Stimulated activated CD4-positive, alpha-beta T cell treated with anti-CD3 and anti-CD28 coated beads, Interleukin-2, amount 100 ng/mL, for 48 hours (primary cell): Measurements from ENCODE around the gene HDAC6.

Source experiments
- DNase-seq, 2 donors: peaks; one replicate each; pipeline ENCODE4 v3.0.0-alpha.2; 2020

The HDAC6 gene

DNA sequence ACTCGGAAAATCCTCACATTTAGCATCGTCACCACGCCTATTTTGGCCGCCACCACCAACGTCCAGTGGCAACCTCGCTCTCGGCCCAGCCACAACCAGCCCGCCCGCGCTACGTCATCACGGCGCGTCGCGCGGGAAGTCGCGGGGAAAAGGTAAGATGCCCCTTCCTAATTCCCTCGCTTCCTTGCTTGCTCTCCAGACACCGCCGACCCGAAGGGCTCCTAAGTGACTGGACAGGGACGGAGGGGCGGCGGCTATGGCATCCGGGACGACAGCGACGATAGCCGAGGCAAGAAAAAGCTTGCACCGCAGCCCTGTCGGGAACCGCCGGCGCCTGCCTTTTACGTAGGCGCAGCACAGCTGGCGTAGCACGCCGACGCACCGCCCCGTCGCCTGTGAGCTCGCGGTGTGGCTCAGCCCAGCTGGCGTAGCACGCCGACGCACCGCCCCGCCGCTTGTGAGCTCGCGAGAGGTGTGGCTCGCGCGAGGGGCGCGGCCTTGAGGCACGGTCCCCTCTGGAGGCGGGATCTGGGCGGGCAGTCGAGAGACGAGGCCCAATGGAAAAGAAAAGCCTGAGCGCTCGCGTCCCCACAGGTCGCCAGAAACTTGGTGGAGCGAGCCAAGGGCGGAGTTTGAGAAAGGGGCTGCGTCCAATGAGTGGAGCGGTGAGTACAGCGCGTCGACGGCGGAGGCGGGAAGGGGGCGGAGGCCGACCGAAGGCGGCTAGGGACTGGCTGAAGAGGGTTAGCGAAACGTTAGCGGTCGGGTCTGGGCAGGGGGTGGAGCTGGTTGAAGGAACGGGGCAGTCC lies at the start of gene HDAC6:
TSS of gene HDAC6 (plus strand) at position 788 of the 809 bp plus-strand sequence. CDS start 626 bp downstream, outside the sequence.
- DNase-seq: peak; percentile 82 to 83

DNA sequence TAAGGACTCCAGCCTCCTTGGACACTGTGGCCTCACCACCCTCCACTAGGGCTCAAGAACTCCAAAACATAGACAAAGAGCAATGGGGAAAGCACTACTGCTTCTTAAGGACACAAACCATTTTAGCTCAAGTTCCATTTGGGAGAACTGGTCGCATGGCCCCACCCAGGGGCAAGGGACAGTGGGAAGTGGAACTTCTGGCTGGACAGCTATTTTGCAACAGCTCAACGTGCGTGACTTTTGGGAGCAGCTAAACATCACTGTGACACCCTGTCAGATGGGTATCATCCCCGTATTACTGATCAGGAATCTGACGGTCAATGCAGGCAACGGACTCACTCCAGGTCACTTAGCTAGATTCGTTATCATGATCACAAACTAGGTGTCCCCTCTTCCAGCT lies 49.4 kb upstream of the HDAC6 start:
- no peak for DNase-seq

DNA sequence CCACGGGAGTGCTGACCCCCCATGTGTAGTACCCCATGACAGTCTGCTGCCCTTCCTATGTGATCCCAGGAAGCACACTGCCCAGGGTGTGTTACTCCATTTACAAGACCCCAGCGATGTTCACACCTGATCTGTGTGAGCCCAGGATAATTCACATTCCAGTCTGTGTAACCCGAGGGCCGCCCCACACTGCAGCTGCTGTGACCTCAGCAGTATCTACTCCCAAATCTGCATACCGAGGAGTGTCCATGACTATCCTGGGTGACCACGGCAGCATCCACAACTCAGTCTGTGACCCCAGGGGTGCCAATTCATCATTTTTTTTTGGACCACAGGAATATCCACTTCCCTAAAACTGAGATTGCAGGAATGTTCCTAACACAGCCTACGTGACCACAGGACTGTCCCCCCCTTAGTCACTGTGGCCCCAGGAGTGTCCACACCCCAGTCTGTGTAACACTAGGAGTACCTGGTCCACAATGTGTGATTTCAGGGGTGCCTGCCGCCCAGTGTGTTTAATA lies 48.1 kb upstream of the HDAC6 start:
- no peak for DNase-seq

DNA sequence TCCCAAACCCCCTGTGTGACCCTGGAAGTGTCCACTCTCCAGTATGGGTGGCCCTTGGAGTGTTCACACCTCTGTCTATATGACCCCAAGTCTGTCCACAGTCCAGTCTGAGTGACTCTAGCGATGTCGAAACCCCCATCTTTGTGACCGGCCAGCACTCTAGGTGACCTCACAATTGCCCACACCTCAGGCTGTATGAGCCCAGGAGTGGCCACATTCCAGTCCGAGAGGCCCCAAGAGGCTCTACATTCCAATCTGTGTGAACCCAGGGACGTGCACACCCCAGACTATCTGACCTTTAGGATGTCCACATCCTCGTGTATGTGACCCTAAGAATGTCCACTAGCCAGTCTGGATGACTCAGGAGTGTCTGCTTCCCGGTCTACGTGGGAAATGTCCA lies 47.6 kb upstream of the HDAC6 start:
- DNase-seq: no peak

DNA sequence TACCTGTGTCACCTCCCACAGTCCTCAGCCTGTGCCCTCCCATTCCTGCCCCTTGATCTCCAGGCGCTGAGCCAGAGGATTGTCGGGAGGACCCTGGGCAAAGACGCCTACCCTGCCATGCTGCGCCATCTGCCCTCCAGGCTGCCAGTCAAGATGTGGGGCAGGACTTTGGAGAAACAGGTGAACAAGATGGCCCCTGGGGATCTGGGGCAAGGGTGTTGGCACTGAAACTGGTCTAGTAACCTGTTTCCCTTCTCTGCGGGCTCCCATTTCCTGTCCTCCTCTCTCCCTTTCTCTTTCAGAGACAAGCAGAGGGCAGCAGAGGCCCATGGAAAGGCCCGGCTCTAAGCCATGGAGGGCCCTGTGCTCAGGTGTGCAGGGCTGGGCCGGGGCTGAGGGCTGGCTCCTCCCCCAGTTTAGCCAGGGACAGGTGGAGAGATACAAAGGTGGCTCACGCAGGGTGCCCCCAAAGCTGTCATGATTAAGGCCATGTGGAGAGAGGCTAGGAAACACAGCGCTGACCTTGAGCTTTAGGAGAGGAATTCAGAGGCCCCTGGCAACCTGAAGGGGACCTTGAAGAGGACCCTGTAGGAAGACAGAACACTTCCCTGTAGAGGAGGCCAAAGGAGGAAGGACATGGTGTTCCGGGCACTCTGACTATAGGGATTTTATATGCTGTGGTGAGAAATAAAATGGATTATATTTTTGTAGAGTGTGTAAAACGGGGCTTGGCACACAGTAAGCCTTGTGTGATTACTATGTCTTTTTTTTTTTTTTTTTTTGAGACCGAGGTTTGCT lies 40.0 kb upstream of the HDAC6 start, which contains the start of gene GLOD5:
TSS of gene GLOD5 (plus strand) at position 74 of the 798 bp plus-strand sequence. CDS start at position 118, 44 bp downstream.
- no peak for DNase-seq

DNA sequence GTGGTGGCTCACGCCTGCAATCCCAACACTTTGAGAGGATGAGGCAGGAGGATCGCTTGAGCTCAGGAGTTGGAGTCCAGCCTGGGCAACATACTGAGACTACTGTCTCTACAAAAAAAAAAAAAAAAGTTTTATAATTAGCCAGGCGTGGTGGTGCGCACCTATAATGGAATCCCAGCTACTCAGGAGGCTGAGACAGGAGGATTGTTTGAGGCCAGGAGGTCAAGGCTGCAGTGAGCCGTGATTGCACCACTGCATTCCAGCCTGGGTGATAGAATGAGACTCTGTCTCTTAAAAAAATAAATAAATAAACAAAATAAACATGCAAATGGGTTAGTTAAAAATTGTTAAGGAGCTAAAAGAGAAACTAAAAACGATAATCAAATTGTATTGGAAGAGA lies 32.6 kb upstream of the HDAC6 start:
- DNase-seq: no peak

DNA sequence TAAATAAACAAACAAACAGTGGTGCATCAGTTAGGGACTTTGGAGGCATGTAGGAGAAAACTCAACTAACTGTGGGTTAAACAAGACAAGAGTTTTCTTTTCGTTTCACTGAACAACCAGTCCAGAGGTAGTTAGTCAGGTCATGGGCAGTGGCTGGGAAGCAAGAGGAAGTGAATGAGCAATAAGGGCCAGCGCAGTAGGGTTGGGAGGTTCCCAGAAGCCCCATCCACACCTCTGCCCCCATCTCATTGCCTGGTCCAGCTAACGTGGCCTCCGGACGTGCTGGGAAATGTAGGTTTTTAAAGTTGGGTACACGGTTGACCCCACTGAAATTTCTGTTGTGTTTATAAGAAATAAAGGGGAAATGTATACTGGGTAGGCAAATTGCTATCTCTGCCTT lies 31.6 kb upstream of the HDAC6 start:
- DNase-seq: no peak

DNA sequence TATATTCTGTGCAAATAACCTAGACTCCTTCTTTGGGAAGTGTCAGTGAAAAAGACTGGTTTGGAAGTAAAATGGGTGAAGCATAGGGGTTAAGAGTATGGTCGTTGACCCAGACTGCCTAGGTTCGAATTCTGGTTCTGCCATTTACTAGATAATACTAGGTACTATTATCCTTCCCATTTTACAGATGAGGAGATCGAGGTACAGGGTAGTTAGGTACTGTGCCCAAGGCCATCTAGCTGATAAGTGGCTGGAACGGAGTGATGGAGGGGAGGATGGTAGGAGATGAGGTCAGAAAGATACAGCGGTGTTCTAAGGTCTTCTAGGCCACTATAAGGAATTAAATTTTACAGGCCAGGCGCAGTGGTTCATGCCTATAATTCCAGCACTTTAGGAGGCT lies 29.3 kb upstream of the HDAC6 start:
- no peak for DNase-seq

DNA sequence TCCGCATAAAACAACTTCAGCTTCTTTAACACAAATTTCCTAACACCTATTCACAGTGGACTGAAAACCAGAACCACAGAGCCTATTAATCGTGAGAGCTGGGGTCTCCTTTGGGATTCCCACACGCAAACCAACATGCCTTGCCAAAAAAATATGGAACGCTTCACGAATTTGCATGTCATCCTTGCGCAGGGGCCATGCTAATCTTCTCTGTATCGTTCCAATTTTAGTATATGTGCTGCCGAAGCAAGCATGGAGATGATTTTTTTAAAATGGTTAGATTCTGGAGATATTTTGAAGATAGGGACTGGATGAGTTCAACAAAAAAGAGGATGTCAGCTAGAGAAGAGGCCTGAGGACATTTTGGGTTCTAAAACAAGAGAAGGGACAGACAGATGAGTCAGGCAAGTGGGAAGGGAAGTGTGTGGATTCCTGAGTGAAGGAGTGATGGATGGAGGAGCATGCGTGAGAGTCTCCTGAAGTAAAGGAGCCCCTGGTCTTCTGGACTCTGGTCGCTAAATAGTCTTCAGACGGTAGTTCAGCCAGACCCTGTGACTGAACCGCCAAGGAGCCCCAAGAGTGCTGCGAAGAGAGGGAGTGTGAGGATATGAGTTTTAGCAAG lies 24.9 kb upstream of the HDAC6 start:
- no peak for DNase-seq

DNA sequence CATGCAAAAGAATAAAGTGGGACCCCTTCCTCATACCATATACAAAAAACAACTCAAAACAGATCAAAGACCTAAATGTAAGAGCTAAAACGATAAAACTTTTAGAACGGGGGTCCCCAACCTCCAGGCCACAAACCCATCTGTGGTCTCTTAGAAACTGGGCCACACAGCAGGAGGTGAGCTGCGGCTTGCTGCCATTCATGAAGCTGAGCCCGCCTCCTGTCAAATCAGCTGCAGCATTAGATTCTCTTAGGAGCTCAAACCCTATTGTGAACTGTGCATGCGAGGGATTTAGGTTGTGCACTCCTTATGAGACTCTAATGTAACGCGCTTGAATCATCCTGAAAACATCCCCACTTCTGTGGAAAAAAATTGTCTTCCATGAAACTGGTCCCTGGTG lies 22.5 kb upstream of the HDAC6 start:
- no peak for DNase-seq

DNA sequence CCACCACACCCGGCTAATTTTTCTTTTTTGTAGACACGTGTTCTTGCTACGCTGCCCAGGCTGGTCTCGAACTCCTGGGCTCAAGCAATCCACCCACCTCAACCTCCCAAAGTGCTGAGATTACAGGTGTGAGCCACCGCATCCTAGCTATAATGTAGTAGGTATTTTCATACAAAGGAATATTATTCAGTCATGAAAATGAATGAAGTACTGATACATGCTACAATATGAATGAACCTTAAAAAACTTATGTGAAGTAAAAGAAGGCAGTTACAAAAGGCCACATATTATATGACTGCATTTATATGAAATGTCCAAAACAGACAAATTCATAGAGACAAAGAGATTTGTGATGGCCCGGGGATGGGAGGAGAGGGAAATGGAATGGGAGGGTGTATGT lies 20.2 kb upstream of the HDAC6 start:
- no peak for DNase-seq

DNA sequence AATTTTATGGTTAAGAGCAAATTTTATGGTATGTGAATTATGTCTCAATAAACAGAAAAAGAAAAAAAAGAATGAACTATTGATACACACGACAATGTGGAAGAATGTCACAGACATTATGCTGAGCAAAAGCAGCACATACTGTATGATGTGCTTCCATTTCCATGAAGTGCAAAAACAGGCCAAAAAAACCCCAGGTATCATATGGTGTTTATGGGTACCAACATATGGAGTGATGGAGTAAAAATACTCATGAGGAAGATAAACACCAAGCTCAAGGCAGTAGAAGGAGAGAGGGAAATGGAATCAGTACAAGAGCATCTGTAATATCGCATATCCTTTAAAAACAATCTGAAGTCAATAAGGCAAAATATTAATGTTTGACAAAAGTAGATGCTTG lies 19.7 kb upstream of the HDAC6 start:
- no peak for DNase-seq

DNA sequence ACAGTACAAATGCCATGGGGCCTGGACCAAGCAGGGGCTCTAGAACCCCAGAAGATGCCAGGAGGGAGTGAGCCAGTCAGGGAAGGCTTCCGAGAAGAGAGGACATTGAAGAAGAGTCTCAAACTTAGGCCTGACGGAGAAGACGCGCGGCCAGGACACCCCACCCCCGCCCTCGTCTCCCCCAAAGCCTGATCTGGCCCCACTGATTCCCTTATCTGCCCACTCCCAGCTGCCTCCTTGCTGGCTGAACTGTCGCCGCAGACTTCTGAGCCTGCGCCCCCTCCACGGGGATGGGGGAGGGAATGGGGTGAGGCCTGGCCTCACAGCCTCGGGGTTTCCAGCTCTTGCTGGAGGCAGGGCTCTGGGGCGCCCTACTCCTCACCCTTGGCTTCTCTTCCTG lies 19.1 kb upstream of the HDAC6 start:
- no peak for DNase-seq

DNA sequence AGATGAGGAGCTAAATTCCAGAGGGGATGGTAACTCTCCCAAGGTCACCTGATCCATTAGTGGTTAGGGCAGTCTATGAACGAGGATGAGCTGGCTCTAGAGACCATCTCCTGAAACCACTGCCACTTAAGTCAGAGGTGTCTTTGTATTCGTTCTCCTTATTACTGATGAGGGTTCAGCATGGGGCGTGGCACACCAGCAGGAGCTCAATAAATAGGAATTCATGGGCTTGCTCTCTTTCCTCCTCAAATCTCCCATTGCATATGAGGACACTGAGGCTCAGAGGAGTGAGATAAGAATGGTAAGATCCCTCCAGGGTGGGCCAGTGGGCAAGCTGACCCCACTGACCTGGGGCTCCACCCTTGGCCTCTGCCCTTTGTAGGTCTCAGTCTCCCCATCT lies 17.1 kb upstream of the HDAC6 start:
- no peak for DNase-seq

DNA sequence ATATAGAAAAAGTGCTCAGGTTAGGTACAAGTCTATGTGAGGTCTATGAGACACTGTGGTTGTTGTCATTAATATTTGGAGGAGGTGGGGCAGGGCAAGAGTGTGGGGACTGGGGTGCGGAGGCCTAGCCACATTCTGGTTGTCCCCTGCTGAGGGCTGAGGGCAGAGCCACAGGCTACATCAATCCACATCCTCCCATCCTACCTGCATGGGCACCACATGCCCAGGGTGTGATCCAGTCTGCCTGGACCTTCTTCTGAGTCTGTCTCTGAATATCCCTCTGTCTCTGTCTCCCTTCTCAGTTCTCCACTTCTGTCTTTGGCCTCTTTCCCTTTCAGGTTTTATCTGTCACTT lies 16.7 kb upstream of the HDAC6 start:
- DNase-seq: no peak

DNA sequence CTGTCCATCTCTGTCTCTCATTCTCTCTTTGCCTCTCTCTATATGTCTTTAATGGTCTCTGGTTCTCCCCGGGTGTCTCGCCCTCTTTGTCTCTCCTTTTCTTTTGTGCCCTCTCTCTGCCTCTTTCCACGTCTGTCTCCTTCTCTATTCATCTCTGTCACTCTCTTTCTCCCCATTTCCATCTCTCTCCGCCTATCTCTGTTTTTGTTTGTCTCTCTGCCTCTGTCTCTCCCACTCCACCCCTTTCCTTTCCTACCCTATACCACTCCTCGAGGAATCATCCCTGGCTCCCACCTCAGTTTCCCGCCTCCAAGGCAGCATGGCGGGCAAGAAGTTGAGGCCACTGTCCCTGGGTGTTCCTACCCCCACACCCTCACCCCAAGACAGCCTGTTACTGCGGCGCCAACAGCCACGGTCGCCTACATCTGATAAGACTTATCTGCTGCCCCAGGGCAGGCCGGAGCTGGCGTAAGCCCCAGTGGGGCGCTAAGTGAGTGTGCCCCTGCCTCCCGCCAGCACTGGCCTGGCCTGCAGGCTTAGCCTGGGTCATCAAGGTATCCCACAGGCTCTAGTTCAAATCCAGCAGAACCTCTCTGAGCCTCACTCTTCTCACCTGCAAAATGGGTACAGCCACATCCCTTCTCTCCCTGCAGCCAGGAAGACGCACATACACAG lies 16.2 kb upstream of the HDAC6 start:
- no peak for DNase-seq

DNA sequence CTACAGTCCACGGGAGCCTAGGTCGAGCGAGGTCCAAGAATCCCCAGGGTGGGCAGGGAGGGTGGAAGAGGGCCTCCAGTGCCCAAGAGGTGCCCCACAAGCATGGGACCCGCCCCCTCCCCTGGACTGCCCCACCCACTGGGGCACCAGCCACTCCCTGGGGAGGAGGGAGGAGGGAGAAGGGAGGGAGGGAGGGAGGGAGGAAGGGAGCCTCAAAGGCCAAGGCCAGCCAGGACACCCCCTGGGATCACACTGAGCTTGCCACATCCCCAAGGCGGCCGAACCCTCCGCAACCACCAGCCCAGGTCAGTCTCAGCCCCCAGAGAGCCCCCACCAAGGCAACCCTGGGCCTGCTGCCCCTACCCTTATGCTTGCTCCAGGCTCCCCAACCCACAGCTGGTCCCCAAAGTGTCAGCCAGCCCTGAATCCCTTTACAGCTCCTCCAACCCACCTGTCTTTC lies 15.5 kb upstream of the HDAC6 start, which contains the start of gene GATA1:
TSS of gene GATA1 (plus strand) at position 250 of the 460 bp plus-strand sequence. CDS start 4,520 bp downstream, outside the sequence.
- DNase-seq: no peak

DNA sequence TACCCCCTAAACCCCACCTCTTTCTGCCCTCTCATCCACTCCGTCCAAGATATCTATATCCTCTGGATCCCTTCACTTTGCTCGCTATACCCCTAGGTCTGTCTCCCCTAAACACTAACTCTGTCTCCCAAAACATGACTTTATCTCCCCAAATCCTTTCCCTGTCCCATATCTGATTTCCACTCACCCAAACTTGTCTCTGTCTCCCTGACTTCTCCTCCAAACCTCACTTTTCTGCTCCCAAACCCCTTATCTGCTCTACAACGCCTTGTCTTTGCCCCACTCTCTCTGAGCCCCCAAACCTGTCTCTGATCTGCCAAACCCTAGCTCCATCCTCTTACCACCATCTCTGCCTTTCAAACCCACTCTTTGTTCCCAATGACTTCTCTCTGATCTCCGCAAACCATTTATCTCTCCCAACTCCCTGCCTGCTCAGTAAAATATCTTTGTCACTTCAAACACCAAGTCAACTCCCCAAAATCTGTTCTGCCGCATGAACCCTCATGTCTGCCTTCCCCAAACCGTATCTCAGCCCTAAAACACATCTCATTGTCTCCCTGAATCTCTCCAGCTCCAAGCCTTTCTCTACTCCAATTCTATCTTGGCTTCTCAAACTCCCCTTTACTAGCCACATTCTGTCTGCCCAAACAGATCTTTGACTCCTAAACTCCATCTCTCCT lies 14.9 kb upstream of the HDAC6 start:
- DNase-seq: no peak

DNA sequence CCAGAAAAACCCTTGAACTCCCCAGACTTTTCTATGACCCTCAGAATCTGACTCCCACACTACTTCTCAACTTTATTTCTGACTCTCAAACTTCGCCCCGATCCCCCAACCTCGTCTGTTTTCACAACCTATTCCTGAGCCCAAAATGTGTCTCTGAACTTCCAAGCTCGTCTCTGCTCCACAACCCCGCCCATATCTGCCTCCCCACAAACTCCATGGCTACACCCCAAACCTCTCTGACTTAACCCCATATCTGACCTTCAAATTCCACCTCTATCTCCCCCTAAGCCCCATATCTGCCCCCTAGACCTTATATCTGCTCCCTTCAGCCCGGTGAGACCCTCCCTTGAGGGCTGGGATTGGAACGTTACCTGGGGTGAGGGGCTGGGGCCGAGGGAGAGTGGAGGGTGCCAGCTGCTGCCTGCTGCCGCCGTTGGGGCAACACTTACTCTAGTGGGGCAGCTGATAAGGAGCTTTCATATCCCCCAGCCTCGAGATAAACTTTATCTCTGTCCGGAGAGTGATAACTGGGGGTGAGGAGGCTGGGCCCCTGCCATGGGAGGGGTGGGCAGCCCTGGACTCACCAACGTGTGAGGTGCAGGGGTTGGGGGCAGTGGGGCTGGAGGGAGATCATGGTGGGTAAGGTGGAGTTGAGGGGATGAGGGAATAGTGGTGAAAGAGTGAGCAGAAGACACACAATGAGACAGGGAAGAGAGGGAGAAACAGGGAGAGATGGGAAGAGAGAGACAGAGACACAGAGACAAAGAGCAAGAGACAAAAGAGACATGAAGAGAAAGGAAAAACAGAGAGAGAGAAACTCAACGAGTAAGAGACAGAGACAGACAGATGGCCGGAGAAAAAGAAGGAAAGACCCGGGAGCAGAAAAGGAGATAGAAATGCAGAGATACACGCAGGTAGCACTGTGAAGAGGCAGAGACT lies 14.1 kb upstream of the HDAC6 start:
- no peak for DNase-seq

DNA sequence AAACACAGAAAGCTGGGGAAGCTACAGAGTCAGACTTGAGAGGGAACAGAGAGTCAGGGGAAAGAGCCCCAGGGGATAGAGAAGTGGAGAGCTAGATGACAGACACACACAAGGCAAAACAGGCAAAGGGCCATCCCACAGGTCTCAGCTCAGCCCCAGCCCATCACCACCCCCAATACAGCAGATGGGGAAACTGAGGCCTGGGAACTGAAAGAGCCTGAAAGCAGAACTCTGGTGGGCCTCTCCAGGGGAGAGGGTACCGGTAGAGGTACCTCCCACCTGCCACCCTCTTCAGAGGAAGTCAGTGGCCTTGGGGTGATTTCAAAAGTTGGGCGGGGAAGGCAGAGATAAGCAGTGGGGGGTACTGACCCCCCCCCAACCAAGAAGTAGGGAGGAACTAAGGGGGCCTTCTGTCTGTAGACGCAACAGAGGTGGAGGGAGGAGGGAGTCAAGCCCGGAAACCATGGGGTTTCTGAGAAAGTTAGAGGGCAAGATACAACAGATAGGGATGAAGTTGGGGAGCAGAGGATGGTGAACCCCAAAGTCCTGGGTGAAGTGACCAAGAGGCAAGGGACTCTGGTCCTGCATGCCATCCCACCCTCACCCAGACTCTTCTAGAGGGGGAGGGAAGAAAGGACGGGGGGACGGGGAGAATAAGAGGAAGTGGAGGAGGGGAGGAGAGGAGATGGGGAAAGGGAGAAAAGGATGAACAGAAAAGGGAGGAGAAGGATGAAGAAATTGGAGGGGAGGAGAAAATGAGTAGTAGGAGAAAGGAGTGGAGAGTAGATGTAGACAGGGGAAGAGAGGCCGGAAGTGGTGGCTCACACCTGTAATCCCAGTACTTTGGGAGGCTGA lies 12.3 kb upstream of the HDAC6 start:
- DNase-seq: no peak
